Measurements from ENCODE around the gene CDC16.

CDC16 gene

DNA sequence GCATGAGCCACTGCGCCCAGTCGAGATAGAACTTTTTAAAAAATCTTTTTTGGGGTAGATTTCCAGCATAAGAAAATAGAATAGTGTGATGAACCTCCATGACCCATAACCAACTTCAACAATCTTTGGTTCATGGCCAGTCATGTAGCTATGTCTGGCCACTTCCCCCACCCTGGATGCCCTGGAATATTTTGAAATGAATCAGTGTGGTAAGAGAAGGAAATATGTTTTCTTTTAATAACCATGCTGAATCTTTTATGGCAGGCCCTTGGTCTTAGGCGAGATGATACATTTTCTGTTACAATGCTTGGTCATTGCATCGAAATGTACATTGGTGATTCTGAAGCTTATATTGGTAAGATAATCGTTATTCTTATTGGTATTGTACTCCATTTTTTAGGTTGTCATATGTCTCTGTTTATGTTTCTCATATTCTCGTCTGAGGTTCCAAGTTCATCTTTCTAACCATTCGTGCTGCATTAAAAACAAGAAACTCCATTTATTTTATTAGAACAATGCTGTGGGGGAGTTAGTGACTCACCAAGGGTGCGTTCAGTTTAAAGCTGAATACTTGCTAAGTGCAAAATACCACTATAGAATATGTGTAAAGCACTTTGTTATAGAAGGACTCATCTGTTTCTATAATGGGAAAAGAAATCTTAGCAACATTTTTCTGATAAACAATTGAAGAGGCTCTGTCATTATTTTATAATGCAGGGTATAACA is 30.4 kb downstream of the CDC16 start:
- DNase-seq (ENCODE audit: low spot score), result no peak

GRCh38 chr13:114266241-114266640 is 31.5 kb downstream of the CDC16 start:
- no peak for DNase-seq (ENCODE audit: low spot score)

GRCh38 chr13:114268344-114269280 is 33.9 kb downstream of the CDC16 start:
- DNase-seq (ENCODE audit: low spot score), result no peak

- DNase-seq (ENCODE audit: low spot score), result no peak
Observed at GRCh38 chr13:114269281-114269770, 34.6 kb downstream of the CDC16 start.

DNA sequence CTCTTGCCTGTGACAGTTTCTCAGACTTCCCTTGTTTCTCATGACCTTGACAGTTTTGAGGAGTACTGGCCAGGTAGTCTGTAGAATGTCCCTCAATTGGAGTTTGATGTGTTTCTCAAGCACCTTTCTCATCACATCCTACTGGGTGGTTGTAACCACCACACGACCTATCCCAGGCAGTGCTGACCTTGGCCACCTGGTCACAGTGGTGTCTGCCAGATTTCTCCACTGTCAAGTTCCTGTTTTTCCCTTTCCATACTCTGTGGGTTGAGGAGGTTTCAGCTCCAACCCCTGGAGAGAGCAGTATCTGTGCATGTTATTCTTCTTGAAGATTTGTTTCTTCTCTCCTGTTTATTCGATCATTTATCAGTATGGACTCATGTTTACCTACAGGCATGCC is 38.3 kb downstream of the CDC16 start:
- no peak for DNase-seq (ENCODE audit: low spot score)

GRCh38 chr13:114275304-114275703 is 40.6 kb downstream of the CDC16 start:
- no peak for DNase-seq (ENCODE audit: low spot score)

DNA sequence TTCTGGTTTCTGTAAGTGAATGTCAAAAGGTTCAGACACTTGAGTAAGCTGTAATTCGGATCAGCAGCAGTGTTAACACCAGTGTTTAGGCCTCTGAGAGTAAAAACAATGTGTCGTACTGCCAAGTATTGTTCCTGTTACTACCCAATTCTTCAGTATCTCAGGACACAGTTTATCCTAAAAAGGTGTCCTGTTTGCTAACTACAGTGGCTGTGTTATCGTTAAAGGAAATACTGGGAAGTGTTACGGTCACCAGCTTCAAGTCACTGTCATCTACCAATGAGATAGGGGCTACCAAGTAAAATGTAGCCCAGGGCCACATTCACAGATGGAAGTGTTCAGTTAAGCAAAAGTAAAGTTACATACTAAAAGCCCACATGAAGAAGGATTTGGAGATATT is 44.4 kb downstream of the CDC16 start:
- no peak for DNase-seq (ENCODE audit: low spot score)

DNA sequence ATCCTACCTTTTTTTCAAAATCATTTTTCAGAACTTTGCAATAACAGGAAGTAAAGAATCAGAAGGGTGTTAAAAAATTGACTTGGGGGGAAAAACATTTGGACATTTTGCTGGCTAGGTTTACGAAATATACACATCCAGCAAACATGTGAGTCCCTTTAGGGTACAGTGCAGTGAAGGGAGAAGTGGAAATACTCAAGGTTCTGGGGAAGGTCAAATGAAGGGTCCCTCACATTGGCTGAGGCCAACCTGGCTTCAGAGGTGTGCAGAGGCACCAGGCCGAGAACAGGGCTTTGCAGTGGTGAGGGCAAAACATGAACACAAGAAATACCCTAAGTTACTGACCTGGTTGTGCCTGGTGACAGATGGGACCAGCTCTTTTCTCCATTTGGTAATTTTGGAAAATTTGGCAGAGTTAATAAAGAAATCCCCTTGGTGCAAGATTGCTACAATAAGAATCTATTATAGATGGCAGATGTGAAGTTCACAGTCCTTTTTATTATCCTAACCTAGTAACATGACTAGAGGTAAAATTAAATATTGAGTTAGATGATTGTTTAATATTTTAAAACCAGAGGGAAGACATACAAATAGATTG is 45.2 kb downstream of the CDC16 start:
- DNase-seq (ENCODE audit: low spot score), result no peak

DNA sequence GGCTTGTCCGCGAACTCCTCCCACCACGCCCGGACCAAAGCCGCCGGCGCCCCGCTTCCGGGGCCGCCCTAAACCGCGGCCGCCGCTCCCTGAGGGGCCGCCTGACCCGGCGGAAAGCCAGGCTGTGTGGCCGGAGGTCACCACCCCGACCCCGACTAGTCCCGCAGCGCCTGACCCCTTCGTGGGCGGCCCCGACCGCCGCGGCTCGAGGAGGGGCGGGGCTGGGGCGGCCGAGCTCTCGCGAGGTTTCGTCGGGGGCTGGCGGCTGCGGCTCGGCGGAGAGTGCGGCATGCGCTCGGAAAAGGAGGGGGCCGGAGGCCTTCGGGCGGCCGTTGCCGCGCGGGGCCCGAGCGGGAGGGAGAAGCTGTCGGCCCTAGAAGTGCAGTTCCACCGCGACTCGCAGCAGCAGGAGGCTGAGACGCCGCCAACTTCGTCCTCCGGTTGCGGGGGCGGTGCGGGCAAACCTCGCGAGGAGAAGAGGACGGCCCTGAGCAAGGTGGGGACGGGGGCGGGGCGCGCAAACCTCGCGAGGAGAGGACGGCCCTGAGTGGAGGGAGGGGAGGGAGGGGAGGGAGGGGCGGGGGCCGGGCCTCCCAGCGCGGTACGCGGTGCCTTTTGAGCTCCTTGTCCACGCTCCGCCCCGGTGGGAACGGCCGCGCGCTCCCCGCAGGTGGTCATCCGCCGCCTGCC is 46.8 kb downstream of the CDC16 start, which contains the start of gene UPF3A:
UPF3A (plus strand) TSS at position 251 of the 690 bp plus-strand sequence; CDS start at position 290, 39 bp downstream.
- peak; percentile 97 for DNase-seq (ENCODE audit: low spot score)

- peak; percentile 87 for DNase-seq (ENCODE audit: low spot score)
Observed at GRCh38 chr13:114282041-114282670, 47.5 kb downstream of the CDC16 start.

GRCh38 chr13:114283576-114283975 is 48.9 kb downstream of the CDC16 start:
- no peak for DNase-seq (ENCODE audit: low spot score)

GRCh38 chr13:114284680-114285079 is 50.0 kb downstream of the CDC16 start:
- no peak for DNase-seq (ENCODE audit: low spot score)

DNA sequence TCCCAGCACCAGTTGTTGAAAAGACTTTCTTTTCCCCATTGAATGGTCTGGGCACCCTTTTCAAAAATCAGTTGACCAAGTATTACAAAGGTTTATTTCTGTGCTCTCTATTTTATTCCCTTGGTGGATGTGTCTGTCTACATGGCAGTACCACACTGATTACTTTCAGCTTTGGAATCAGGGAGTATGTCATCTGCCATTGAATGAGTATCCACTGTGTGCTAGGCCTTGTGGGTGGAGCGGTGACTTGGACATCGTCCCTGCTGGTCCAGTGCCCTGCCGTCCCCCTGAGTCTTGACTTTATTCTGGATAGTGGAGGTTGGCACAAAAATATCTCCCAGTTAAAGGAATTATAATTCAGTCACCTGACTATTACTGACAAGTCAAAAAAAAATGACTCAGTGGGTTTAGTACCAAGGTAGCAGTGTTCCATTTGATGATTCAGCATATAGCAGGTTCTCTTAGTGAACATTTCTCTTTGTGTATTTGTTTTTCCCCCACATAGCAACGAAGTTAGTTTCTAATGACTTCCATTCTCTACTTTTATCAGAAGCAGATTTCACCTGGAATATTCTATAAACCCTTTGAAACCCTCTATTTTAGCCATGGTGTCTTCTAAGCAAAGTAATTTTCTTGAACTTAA is 50.6 kb downstream of the CDC16 start:
- DNase-seq (ENCODE audit: low spot score), result no peak

DNA sequence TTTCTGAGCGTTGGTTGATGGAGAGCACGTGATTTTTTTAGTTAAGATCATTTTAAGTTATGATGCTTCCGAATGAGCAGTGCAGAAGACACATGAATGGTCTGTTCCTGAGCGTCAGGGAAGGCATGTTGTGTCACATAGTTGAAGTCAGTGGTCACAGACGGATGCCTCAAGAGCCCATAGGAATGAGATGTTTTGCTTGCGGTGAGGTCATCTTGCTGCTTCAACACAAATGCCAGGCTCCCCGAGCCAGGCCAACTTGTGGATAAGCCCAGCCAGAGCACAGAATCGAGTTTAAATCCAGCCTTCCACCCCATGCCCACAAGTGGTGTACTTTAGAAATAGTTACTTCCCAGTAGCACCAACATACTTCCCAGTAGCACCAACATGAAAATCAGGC is 52.1 kb downstream of the CDC16 start:
- DNase-seq (ENCODE audit: low spot score), result no peak

GRCh38 chr13:114288157-114288591 is 53.5 kb downstream of the CDC16 start:
- no peak for DNase-seq (ENCODE audit: low spot score)

DNA sequence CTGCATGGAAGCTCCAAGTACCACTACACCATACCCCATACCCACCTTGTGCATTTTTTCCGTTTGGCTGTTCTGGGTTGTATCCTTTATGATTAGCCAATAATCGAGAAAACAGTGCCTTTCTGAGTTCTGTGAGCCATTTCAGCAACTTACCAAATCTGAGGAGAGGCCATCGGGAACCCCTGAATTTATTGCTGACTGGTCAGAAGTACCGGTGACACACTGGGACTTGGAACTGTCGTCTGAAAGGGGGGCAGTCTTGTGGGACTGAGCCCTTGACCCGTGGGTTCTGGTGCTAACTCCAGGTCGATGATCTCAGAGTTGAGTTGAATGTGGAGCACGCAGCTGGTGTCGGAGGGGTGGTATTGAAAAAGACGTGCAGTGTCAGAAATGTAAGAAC is 61.8 kb downstream of the CDC16 start:
- DNase-seq (ENCODE audit: low spot score), result no peak

- no peak for DNase-seq (ENCODE audit: low spot score)
Observed at GRCh38 chr13:114296902-114297301, 62.2 kb downstream of the CDC16 start.

- no peak for DNase-seq (ENCODE audit: low spot score)
Observed at GRCh38 chr13:114298866-114299265, 64.2 kb downstream of the CDC16 start.

- DNase-seq (ENCODE audit: low spot score), result no peak
Observed at GRCh38 chr13:114299604-114300305, 65.1 kb downstream of the CDC16 start.

DNA sequence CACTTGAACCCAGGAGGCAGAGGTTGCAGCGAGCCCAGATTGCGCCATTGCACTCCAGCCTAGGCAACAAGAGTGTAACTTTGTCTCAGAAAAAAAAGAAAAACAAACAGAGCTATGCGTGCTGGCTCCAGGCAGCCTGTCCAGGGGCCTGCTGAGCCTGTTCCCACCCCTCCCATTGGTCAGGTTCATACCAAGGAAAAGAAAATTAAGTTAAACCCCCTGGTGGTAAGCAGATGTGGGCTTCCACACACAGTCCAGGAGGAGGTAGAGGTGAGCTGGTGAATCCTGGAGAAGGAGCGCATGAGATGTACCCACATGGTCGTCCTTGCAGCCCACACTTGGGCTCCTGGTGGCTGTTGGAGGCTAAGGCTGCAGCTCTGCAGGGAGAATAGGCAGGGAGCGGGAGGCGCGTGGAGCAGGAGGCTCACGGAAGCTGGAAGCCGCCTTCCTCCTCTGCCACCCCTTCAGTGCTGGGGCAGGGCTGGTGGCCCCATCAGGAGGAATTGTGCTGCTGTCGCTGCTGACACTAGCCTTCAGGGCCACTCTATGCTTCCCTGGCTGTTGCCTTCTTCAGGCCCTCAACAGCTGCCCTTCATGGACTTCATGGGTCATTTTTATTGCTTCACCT is 69.1 kb downstream of the CDC16 start:
- DNase-seq (ENCODE audit: low spot score), result peak; percentile 18
